GM23248 (cell line): ENCODE results near the gene CNIH3. TPM values are rescaled to one million over a fixed set of nuclear protein-coding genes. Genes with fewer than 3 reads are reported as not detected.

Experiments
- DNase-seq: peaks from one replicate; pipeline ENCODE4 v3.0.0-alpha.2; 2015
- H2AFZ ChIP-seq: fragments of 200-600 bp; sonication (generic); 2 replicates; pipeline ENCODE4 v1.6.1; 2016; ENCODE audit warnings: antibody characterized with exemption
- H3F3A ChIP-seq: fragments of 200-600 bp; sonication (generic); 2 replicates; pipeline ENCODE4 v1.6.1; 2016; ENCODE audit warnings: mild to moderate bottlenecking, antibody characterized with exemption, mixed run types; ENCODE audit not compliant: insufficient read depth
- H3K27ac ChIP-seq: fragments of 200-600 bp; sonication (generic); 2 replicates; pipeline ENCODE4 v1.5.1; 2016; ENCODE audit warnings: mild to moderate bottlenecking
- H3K27me3 ChIP-seq: fragments of 200-600 bp; sonication (generic); replicated peaks from 2 replicates; pipeline ENCODE4 v1.6.1; 2016; ENCODE audit warnings: mild to moderate bottlenecking; ENCODE audit not compliant: insufficient read depth
- H3K36me3 ChIP-seq: fragments of 200-600 bp; sonication (generic); 2 replicates; pipeline ENCODE4 v1.6.1; 2016; ENCODE audit warnings: low read depth, mild to moderate bottlenecking
- H3K4me1 ChIP-seq: fragments of 200-600 bp; sonication (generic); 2 replicates; pipeline ENCODE4 v1.6.1; 2016; ENCODE audit warnings: mild to moderate bottlenecking; ENCODE audit not compliant: insufficient read depth
- H3K4me2 ChIP-seq: fragments of 200-600 bp; sonication (generic); one replicate; pipeline ENCODE4 v1.6.1; 2016; ENCODE audit warnings: mild to moderate bottlenecking; ENCODE audit not compliant: unreplicated experiment
- H3K4me3 ChIP-seq: fragments of 200-600 bp; sonication (generic); 2 replicates; pipeline ENCODE4 v1.5.1; 2016; ENCODE audit warnings: mild to moderate bottlenecking
- H3K79me2 ChIP-seq: fragments of 200-600 bp; sonication (generic); 2 replicates; pipeline ENCODE4 v1.6.1; 2016; ENCODE audit warnings: mild to moderate bottlenecking; ENCODE audit not compliant: insufficient read depth
- H3K9ac ChIP-seq: fragments of 200-600 bp; sonication (generic); 2 replicates; pipeline ENCODE4 v1.6.1; 2016; ENCODE audit warnings: mild to moderate bottlenecking
- H3K9me2 ChIP-seq: fragments of 200-600 bp; sonication (generic); 2 replicates; pipeline ENCODE4 v1.6.1; 2016; ENCODE audit warnings: mixed run types, mild to moderate bottlenecking, moderate library complexity; ENCODE audit not compliant: insufficient read depth
- H3K9me3 ChIP-seq: fragments of 200-600 bp; sonication (generic); one replicate; pipeline ENCODE4 v1.6.1; 2017; ENCODE audit warnings: low read depth
- H4K20me1 ChIP-seq: fragments of 200-600 bp; sonication (generic); 2 replicates; pipeline ENCODE4 v1.6.0; 2016; ENCODE audit not compliant: insufficient read depth
- EZH2 ChIP-seq: fragments of 200-600 bp; sonication (generic); IDR thresholded peaks from 2 replicates; pipeline ENCODE4 v1.6.1; 2018; ENCODE audit warnings: antibody characterized with exemption, mild to moderate bottlenecking; ENCODE audit not compliant: insufficient read depth, poor library complexity, severe bottlenecking
- EZH2phosphoT487 ChIP-seq: fragments of 200-600 bp; sonication (generic); IDR thresholded peaks from 2 replicates; pipeline ENCODE4 v1.6.1; 2018; ENCODE audit warnings: antibody characterized with exemption, moderate library complexity, mild to moderate bottlenecking, low read depth; ENCODE audit not compliant: insufficient read depth
- WGBS, 2 experiments: methylation state at CpG; one replicate each; pipeline ENCODE4 v1.1.6; 2015 to 2017; ENCODE audit warnings: low lambda C conversion rate in 2 of 2, low coverage in 1 of 2; ENCODE audit errors: missing lambda C conversion rate in 2 of 2; 5-methylcytosine and 5-hydroxymethylcytosine counted together
- in situ Hi-C: fragments of 300-500 bp; cut with MboI; formaldehyde crosslinking; loops from 2 replicates; pipeline ENCODE4 v1.15.0; 2020
- polyA plus RNA-seq: library from polyadenylated mRNA; unstranded; fragments of >200 nt; fragmentation: Nextera tagmentation; extraction: Ambion mirVana; gene quantifications from 2 replicates; pipeline ENCODE4 v1.2.1, GENCODE V29; 2016
- total RNA-seq: library from RNA; depleted of rRNA; stranded (reverse); fragments of >200 nt; shearing (Covaris generic); gene quantifications from 2 replicates; pipeline ENCODE4 v1.2.3, GENCODE V29; 2014

The CNIH3 gene
- total and polyA plus RNA-seq, 2 experiments from 2014 or later = 4.7 to 6.4 TPM

DNA sequence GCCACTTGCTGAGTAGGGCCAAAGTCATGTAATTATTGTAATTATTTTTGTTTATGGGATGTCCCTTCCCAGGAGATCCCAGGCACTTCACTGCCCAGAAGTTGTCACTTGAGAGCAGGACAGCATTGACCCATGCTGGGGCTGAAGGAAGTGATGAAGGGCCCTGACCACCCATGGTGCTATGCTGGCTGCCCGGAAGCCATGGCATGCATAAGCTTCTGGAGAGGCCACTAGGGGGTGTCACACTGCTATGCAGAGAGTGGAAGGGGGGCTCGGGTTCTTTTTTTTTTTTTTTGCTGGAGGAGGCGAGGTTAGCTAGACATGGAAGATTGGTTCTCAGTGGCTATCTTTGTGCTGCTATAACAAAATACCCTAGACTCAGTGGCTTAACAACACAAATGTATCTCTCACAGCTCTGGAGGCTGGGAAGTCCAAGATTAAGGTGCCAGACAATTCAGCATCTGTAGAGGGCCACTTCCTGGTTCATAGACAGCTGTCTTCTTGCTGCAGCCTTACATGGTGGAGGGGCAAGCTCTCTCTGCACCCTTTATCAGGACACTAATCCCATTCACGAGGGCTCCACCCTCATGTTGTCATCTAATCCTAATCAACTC lies 84.9 kb downstream of the CNIH3 start:
- no peaks in the 10 kb centered on the region for H3K36me3 ChIP-seq
- H3F3A ChIP-seq = 0 out of 2 replicates have a peak, but pooled peaks cover 8% of the 10 kb centered on the region
- H3K79me2 ChIP-seq = no peaks in the 10 kb centered on the region
- H3K4me2 ChIP-seq = no peak overlapping the region
- no peak overlapping the region for H3K4me3 ChIP-seq
- no peaks in the 10 kb centered on the region for H3K27me3 ChIP-seq
- no peak for TF ChIP-seq EZH2phosphoT487
- TF ChIP-seq EZH2 = no peak
- no peaks in the 10 kb centered on the region for H3K9me2 ChIP-seq
- DNase-seq = peak; percentile 58
- no peak overlapping the region for H2AFZ ChIP-seq
- in situ Hi-C loops = no loop called here
- H3K4me1 ChIP-seq = peaks cover 10% of the 10 kb centered on the region
- no peak overlapping the region for H3K27ac ChIP-seq
- no peaks in the 10 kb centered on the region for H3K9me3 ChIP-seq
- WGBS, 2 experiments = 65 to 73% methylated on average over 4 of the region's 4 CpGs
- no peaks in the 10 kb centered on the region for H4K20me1 ChIP-seq
- H3K9ac ChIP-seq = no peak overlapping the region

DNA sequence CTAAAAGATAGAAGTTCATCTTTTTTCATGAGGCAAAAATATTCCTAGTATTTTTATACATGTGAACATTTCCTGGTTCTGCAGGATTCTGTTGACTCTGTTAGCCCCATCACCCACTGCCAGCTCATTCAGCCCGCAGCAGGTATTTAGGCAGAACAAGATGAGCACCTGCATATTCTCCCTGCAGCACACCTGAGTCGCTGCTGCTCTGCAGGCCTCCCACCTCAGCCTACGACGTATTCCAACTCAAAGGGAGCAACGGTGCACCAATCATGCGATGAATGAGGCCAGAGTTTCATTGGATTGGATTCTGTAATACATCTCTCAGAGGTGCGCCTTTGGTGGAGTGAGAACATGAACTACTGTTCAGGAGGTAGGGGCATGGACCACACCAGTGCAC lies 87.6 kb downstream of the CNIH3 start:
- in situ Hi-C loops = no loop called here
- 86 to 90% methylated on average over 7 of the region's 7 CpGs for WGBS, 2 experiments

DNA sequence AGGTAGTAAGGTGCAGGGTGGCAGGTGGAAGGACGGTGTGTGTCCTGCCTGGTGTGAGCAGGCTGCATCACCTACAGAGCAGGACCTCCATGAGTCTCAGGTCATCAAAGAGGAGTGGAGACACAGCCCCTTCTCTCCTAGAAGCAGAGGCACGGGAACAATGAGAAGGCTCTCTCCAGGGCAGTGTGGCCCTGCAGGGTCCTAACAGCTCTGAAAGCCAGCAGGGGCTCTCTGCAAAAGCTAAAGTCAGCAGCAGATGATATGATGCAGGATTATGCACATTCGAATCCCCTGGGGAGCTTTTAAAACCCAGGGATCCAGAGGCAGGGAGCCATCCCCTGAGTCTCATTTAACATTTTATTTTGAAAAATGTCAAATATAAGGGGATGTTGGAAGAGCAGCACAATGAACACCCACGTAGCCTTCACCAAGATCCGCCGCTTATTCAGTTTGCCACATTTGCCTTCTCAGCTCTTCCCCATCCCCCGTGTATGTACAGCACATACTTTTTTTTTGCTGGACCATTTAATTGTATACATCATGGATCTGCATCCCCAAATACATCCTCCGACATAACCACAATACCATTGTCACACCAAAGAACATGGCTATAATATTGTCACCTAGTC lies 88.1 kb downstream of the CNIH3 start:
- WGBS, 2 experiments = 94 to 95% methylated on average over 8 of the region's 8 CpGs
- Histone ChIP-seq H2AFZ (no peak overlapping the region), H3K4me1 (peaks cover 13% of the 10 kb centered on the region), H3K27me3 (no peaks in the 10 kb centered on the region), H3K9me2 (no peaks in the 10 kb centered on the region), H3K4me2 (no peak overlapping the region), H3K9me3 (no peaks in the 10 kb centered on the region), H3K9ac (no peak overlapping the region), H3K4me3 (no peak overlapping the region), H3K79me2 (no peaks in the 10 kb centered on the region), H4K20me1 (no peaks in the 10 kb centered on the region), H3K27ac (no peak overlapping the region), H3F3A (peaks cover 13% of the 10 kb centered on the region), H3K36me3 (no peaks in the 10 kb centered on the region)
- in situ Hi-C loops = no loop called here
- no peak for DNase-seq
- TF ChIP-seq EZH2 (no peak), EZH2phosphoT487 (no peak)

More for the DNA sequence above, 87.6 kb downstream of the CNIH3 start:
- Histone ChIP-seq H3K9me3 (no peaks in the 10 kb centered on the region), H3K27me3 (no peaks in the 10 kb centered on the region), H3K9me2 (no peaks in the 10 kb centered on the region), H3K4me3 (no peak overlapping the region), H4K20me1 (no peaks in the 10 kb centered on the region), H3K4me2 (no peak overlapping the region), H3K79me2 (no peaks in the 10 kb centered on the region), H3K4me1 (peaks cover 13% of the 10 kb centered on the region), H2AFZ (no peak overlapping the region), H3F3A (peaks cover 12% of the 10 kb centered on the region), H3K36me3 (no peaks in the 10 kb centered on the region), H3K27ac (no peak overlapping the region), H3K9ac (no peak overlapping the region)
- TF ChIP-seq EZH2 = no peak
- no peak for TF ChIP-seq EZH2phosphoT487
- no peak for DNase-seq

DNA sequence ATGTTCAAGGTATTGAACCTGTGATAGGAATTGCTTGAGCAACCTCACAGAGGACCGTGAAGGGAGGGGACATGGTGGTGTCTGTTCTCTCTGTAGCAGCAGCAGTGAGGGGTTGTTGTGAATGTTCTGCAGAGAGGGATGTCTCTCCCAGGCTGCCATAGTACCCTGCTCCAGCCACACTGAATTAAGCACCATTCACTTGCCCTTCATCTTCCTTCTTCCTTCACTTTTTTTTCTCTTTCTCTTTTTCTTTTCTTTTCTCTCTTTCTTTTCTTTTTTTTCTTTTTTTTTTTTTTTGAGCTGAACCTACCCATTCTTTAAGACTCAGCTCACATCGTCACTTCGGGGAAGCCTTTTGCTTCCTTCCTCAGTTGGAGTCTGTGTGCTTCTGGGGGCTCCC lies 89.5 kb downstream of the CNIH3 start:
- TF ChIP-seq EZH2 (no peak), EZH2phosphoT487 (no peak)
- no peak for DNase-seq
- no peaks in the 10 kb centered on the region for H3K9me3 ChIP-seq
- in situ Hi-C loops = no loop called here
- H3F3A ChIP-seq = peaks cover 13% of the 10 kb centered on the region
- H2AFZ ChIP-seq = no peak overlapping the region
- no peaks in the 10 kb centered on the region for H4K20me1 ChIP-seq
- H3K36me3 ChIP-seq = no peaks in the 10 kb centered on the region
- no peak overlapping the region for H3K9ac ChIP-seq
- no peaks in the 10 kb centered on the region for H3K79me2 ChIP-seq
- 49 to 56% methylated on average over 3 of the region's 3 CpGs for WGBS, 2 experiments
- H3K4me1 ChIP-seq = peaks cover 13% of the 10 kb centered on the region
- H3K4me3 ChIP-seq = no peak overlapping the region
- H3K27me3 ChIP-seq = no peaks in the 10 kb centered on the region
- H3K27ac ChIP-seq = no peak overlapping the region
- H3K4me2 ChIP-seq = no peak overlapping the region
- no peaks in the 10 kb centered on the region for H3K9me2 ChIP-seq
